A549 treated with AZD2906 at 1 μM for 4 hours (cell line): ENCODE data around the gene OXT. TPM values are rescaled to one million over a fixed set of nuclear protein-coding genes. Genes with fewer than 3 reads are reported as not detected.

Source experiments
- total RNA-seq: library from RNA; stranded (reverse); fragments of 200-300 nt; extraction: Qiagen RNA extraction; gene quantifications from 5 replicates; pipeline ENCODE4 v1.2.3, GENCODE V29; 2022

OXT gene
- total RNA-seq: not detected in 5 replicates

DNA sequence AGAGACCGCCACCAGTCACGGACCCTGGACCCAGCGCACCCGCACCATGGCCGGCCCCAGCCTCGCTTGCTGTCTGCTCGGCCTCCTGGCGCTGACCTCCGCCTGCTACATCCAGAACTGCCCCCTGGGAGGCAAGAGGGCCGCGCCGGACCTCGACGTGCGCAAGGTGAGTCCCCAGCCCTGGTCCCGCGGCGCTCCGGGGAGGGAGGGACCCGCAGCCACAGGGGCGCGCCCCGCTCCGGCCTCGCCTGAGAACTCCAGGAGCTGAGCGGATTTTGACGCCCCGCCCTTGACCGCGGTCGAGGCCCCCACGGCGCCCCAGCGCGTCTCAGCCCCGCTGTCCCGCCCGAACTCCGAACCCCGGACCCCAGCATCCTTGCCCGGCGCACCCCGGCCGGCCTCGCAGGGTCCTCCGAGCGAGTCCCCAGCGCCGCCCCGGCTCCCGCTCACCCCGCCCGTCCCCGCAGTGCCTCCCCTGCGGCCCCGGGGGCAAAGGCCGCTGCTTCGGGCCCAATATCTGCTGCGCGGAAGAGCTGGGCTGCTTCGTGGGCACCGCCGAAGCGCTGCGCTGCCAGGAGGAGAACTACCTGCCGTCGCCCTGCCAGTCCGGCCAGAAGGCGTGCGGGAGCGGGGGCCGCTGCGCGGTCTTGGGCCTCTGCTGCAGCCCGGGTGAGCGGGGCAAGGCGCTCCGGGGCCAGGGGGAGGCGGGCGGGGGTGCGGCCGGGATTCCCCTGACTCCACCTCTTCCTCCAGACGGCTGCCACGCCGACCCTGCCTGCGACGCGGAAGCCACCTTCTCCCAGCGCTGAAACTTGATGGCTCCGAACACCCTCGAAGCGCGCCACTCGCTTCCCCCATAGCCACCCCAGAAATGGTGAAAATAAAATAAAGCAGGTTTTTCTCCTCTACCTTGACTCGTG lies at the start of gene OXT:
OXT (plus strand) TSS at position 11 of the 920 bp plus-strand sequence; CDS start at position 47, 36 bp downstream.

DNA sequence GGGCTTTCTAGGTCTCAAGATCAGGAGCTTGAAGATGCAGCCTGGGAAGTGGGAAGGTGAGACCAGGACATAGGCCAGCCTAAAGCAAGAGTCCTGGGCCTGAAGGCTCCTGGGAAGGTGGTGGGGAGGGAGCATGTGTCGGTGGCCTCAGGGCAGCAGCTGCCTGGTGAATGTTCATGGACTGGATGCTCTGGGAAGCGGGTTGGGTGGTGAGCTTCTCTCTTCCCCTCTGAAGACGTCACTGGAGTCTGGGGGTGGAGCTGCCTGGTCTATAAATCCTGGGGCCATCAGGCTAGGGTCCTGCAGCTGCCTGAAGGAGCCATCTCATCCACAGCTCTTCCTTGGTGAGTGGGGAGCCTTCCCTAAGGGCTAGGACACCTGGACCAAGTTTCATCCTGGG lies 28.1 kb upstream of the OXT start, which contains the start of gene GNRH2:
GNRH2 (plus strand) TSS at position 301 of the 400 bp plus-strand sequence. CDS start 793 bp downstream, outside the sequence.

DNA sequence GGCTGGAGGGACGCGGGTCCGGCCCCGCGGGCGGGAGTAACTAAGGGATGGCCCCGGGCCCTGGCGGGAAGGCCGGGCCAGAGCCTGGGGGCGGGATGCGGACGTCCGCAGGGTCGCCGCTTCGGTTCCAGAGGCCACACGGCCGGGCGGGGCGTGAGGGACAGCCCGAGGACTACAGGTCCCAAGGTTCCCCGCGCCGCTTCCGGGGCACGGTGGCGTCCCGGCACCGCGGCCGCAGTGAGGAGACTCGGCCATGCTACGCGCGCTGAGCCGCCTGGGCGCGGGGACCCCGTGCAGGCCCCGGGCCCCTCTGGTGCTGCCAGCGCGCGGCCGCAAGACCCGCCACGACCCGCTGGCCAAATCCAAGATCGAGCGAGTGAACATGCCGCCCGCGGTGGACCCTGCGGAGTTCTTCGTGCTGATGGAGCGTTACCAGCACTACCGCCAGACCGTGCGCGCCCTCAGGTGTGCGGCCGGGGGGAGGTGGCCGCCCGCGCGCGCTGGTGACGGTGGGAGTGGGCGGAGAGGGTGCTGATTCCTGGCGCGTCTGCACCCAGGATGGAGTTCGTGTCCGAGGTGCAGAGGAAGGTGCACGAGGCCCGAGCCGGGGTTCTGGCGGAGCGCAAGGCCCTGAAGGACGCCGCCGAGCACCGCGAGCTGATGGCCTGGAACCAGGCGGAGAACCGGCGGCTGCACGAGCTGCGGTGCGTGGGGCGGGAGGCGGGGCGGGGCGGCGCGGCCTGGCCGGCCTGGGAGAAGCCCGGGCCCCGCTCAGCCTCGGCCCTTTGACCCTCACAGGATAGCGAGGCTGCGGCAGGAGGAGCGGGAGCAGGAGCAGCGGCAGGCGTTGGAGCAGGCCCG lies 25.4 kb upstream of the OXT start, which contains the start of gene MRPS26:
MRPS26 (plus strand) TSS at position 237 of the 861 bp plus-strand sequence; CDS start at position 254, 17 bp downstream.

DNA sequence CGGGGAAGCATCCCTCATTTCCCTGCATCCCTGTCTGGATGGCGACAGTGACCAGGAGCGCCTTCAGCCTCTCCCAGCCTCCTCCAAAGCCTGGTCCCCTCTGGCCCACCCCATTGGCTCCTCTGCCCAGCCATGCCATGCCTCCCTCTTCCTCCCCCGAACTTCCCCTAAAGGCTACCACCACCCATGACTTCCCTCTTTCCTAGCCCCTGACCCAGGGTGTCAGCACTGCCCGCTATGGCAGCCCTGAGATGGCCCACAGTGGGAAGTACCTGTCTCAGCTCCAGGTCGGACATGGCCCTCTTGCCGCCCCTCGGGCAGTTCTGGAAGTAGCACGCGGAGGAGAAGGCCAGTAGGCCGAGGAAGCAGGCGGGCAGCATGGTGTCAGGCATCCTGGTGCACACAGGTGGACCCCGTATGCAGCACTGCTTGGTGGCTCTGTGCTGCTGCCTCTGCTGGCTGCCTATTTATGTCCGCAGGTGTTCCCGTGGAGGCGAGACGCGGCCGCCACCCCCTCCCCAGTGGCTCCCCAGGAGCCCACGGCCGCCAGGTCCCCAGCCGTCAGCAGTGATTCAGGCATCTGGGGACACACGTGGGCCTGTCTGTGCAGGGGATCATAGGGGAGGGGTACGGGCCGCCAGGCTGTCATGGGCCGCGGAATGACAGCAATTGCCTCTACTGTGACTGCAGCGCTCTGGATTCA lies 13.0 kb downstream of the OXT start, which contains the start of gene AVP:
AVP (minus strand) TSS at position 442 of the 703 bp plus-strand sequence; CDS start at position 392, 50 bp downstream.

Other genes with a start within 250 kb of the OXT start
- gene PCED1A, start 231.0 kb upstream of the OXT start, total RNA-seq: 18.9 to 29.6 TPM (median 26.6 TPM) in 5 replicates
- gene VPS16, start 230.9 kb upstream of the OXT start, total RNA-seq: 25.3 to 34.9 TPM (median 29.9 TPM) in 5 replicates
- gene PTPRA, start 198.1 kb upstream of the OXT start, total RNA-seq: 33.0 to 40.6 TPM (median 38.4 TPM) in 5 replicates
- 0.18 to 0.22 TPM (median 0.21 TPM) in 4 of 5 replicates, not detected in the other for gene GNRH2, start 28.0 kb upstream of the OXT start, total RNA-seq
- gene MRPS26, start 25.6 kb upstream of the OXT start, total RNA-seq: 106 to 165 TPM (median 157 TPM) in 5 replicates
- gene AVP, start 13.1 kb downstream of the OXT start, total RNA-seq: not detected in 5 replicates
- 46.8 to 52.8 TPM (median 47.9 TPM) in 5 replicates for gene FASTKD5, start 88.2 kb downstream of the OXT start, total RNA-seq
- 4.9 to 6.0 TPM (median 5.8 TPM) in 5 replicates for gene UBOX5, start 88.2 kb downstream of the OXT start, total RNA-seq
- gene LZTS3, start 101.9 kb downstream of the OXT start, total RNA-seq: 4.4 to 5.9 TPM (median 5.6 TPM) in 5 replicates
- gene DDRGK1, start 133.1 kb downstream of the OXT start, total RNA-seq: 78.2 to 103 TPM (median 99.3 TPM) in 5 replicates
- 131 to 148 TPM (median 134 TPM) in 5 replicates for gene ITPA, start 137.9 kb downstream of the OXT start, total RNA-seq
- 10.2 to 13.8 TPM (median 13.0 TPM) in 5 replicates for gene SLC4A11, start 167.6 kb downstream of the OXT start, total RNA-seq